ENCODE measurements around the gene TBC1D22A.

Gene TBC1D22A

DNA sequence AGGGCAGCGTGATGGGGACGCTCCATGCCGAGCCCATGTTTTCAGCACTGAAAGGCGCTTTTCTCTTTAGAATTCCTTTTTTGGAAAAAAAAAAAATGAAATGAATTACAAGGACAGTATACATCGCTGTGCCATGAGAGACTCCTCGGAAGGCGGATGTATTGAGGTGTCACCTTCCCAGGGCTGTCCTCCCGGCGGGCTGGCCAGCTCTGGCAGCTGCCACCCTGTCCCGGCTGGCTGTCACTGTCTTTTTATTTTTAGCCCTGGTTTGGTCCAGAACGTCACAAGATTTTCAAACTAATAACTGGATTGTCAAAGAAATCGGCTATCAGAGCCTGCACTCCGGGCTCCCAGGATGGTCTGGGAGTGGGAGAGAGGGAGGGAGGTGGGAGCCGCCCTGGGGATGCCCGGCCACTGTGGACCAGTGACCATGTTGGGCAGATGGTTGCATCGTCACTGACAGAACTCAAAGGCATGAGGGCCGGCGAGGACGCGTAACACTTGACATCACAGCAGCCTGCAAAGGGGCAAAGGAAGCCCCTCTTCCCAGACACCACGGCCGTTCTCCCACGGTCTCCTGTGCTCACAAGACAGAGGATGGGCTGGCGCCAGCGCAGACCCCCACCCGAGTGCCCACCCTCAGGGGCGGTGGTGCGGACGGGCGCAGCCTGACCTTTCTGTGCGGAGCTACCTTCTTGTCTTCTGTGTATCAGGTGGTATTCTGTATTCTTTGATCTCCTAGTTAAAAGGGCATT, 392.9 kb downstream of the TBC1D22A start:
- no peak overlapping the region for H3K4me3 ChIP-seq (ENCODE audit: low read depth, low read length)
- TF ChIP-seq, protein P1, sequence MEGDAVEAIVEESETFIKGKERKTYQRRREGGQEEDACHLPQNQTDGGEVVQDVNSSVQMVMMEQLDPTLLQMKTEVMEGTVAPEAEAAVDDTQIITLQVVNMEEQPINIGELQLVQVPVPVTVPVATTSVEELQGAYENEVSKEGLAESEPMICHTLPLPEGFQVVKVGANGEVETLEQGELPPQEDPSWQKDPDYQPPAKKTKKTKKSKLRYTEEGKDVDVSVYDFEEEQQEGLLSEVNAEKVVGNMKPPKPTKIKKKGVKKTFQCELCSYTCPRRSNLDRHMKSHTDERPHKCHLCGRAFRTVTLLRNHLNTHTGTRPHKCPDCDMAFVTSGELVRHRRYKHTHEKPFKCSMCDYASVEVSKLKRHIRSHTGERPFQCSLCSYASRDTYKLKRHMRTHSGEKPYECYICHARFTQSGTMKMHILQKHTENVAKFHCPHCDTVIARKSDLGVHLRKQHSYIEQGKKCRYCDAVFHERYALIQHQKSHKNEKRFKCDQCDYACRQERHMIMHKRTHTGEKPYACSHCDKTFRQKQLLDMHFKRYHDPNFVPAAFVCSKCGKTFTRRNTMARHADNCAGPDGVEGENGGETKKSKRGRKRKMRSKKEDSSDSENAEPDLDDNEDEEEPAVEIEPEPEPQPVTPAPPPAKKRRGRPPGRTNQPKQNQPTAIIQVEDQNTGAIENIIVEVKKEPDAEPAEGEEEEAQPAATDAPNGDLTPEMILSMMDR (IDR thresholded peaks at IDR 0.05; ENCODE audit: low read depth, low read length, missing control alignments) = no peak
- DNase-seq = no peak
- H3K27me3 ChIP-seq (replicated peaks) = no peaks in the 10 kb centered on the region
- H3K27ac ChIP-seq = no peak overlapping the region
- no peaks in the 10 kb centered on the region for H3K36me3 ChIP-seq (replicated peaks)
- in situ Hi-C loops (cut with HindIII; ENCODE audit: low pct_ligation_motif_present, low sequenced_read_pairs) = no loop called here

DNA sequence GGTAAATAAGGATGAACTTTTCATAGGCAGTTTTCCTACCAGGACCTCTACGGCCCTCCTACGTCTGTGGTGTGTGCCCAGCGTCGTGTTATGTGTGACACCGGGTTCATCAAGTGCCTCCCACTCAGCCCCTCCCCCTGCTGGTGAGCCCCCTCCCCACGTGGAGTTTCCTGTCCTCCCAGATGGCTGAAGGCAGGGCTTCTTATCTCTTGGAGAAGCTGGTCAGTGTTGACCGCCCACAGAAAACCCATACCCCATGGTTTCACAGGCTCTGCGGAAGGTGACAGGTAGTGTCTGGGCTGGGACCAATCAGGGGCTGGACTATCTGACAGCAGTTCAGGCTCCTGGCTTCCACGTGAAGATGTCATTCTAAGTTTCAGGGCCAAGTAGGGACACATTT, 393.5 kb downstream of the TBC1D22A start:
- H3K36me3 ChIP-seq (replicated peaks) = no peaks in the 10 kb centered on the region
- TF ChIP-seq, protein P1 (IDR thresholded peaks at IDR 0.05; ENCODE audit: low read depth, low read length, missing control alignments) = no peak
- no peaks in the 10 kb centered on the region for H3K27me3 ChIP-seq (replicated peaks)
- no peak for DNase-seq
- H3K27ac ChIP-seq = no peak overlapping the region
- in situ Hi-C loops (cut with HindIII; ENCODE audit: low pct_ligation_motif_present, low sequenced_read_pairs) = no loop called here
- no peak overlapping the region for H3K4me3 ChIP-seq (ENCODE audit: low read depth, low read length)

- no peak for DNase-seq
- Histone ChIP-seq H3K27ac (no peak overlapping the region), H3K4me3 (ENCODE audit: low read depth, low read length) (no peak overlapping the region), H3K36me3 (replicated peaks) (no peaks in the 10 kb centered on the region), H3K27me3 (replicated peaks) (no peaks in the 10 kb centered on the region)
- TF ChIP-seq, protein P1 (IDR thresholded peaks at IDR 0.05; ENCODE audit: low read depth, low read length, missing control alignments) = no peak
- in situ Hi-C loops (cut with HindIII; ENCODE audit: low pct_ligation_motif_present, low sequenced_read_pairs) = no loop called here
These were observed 394.1 kb downstream of the TBC1D22A start for GRCh38 chr22:47156352-47157092.

DNA sequence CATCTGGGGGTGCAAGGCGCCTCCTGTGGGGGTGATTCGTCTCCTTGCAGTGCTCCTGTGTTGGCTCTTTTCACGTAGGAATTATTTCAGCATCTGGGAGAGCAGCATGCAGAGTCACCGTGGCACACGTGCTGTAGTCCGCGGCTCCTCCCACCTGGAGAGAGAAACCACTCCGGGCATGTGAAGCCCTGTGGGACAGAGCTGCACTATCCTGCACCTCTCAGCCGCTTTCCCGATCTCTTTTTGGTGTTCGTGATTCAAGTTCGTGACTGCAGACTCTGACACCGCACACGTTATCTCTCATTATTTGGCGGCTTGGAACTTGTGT, 394.6 kb downstream of the TBC1D22A start:
- no peak for DNase-seq
- Histone ChIP-seq H3K27me3 (replicated peaks) (no peaks in the 10 kb centered on the region), H3K4me3 (ENCODE audit: low read depth, low read length) (no peak overlapping the region), H3K36me3 (replicated peaks) (no peaks in the 10 kb centered on the region), H3K27ac (no peak overlapping the region)
- in situ Hi-C loops (cut with HindIII; ENCODE audit: low pct_ligation_motif_present, low sequenced_read_pairs) = no loop called here
- TF ChIP-seq, protein P1 (IDR thresholded peaks at IDR 0.05; ENCODE audit: low read depth, low read length, missing control alignments) = no peak

- no peaks in the 10 kb centered on the region for H3K27me3 ChIP-seq (replicated peaks)
- in situ Hi-C loops (cut with HindIII; ENCODE audit: low pct_ligation_motif_present, low sequenced_read_pairs) = no loop called here
- TF ChIP-seq, protein P1 (IDR thresholded peaks at IDR 0.05; ENCODE audit: low read depth, low read length, missing control alignments) = no peak
These were observed 395.2 kb downstream of the TBC1D22A start for GRCh38 chr22:47157486-47158270.

More at GRCh38 chr22:47157486-47158270, 395.2 kb downstream of the TBC1D22A start:
- no peak overlapping the region for H3K4me3 ChIP-seq (ENCODE audit: low read depth, low read length)
- no peak for DNase-seq
- no peaks in the 10 kb centered on the region for H3K36me3 ChIP-seq (replicated peaks)
- H3K27ac ChIP-seq = no peak overlapping the region
